GM23338 (cell line): ENCODE measurements around the gene RPGRIP1L. TPM values are rescaled to one million over a fixed set of nuclear protein-coding genes. Genes with fewer than 3 reads are reported as not detected.

Source experiments
- ATAC-seq: fragments of 200-7000 bp; cut with Tn5 transposase; 3 replicates; pipeline ENCODE4 v1.9.1; 2020
- DNase-seq: peaks from one replicate; pipeline ENCODE4 v3.0.0-alpha.2; 2015; ENCODE audit warnings: low spot score
- H2AFZ ChIP-seq: fragments of 200-600 bp; sonication (generic); 2 replicates; pipeline ENCODE4 v1.8.0; 2016; ENCODE audit warnings: antibody characterized with exemption, mild to moderate bottlenecking, moderate library complexity
- H3F3A ChIP-seq: fragments of 200-600 bp; sonication (generic); replicated peaks from 2 replicates; pipeline ENCODE4 v1.8.0; 2017; ENCODE audit warnings: antibody characterized with exemption, mixed run types, low read depth
- H3K27ac ChIP-seq: fragments of 200-600 bp; sonication (generic); 2 replicates; pipeline ENCODE4 v1.6.1; 2016; ENCODE audit warnings: low read depth
- H3K27me3 ChIP-seq: fragments of 200-600 bp; sonication (generic); 2 replicates; pipeline ENCODE4 v1.8.0; 2016; ENCODE audit warnings: mild to moderate bottlenecking, mixed run types, moderate library complexity; ENCODE audit not compliant: insufficient read depth
- H3K36me3 ChIP-seq: fragments of 200-600 bp; sonication (generic); 2 replicates; pipeline ENCODE4 v1.8.0; 2016; ENCODE audit warnings: mild to moderate bottlenecking; ENCODE audit not compliant: insufficient read depth
- H3K4me1 ChIP-seq: fragments of 200-600 bp; sonication (generic); 2 replicates; pipeline ENCODE4 v1.8.0; 2016; ENCODE audit warnings: mild to moderate bottlenecking, moderate library complexity; ENCODE audit not compliant: insufficient read depth
- H3K4me2 ChIP-seq: fragments of 200-600 bp; sonication (generic); 2 replicates; pipeline ENCODE4 v1.7.1; 2017; ENCODE audit warnings: mixed run types
- H3K4me3 ChIP-seq: fragments of 200-600 bp; sonication (generic); 2 replicates; pipeline ENCODE4 v1.6.1; 2016; ENCODE audit warnings: mixed run types
- H3K79me2 ChIP-seq: fragments of 200-600 bp; sonication (generic); replicated peaks from 2 replicates; pipeline ENCODE4 v1.8.0; 2017; ENCODE audit warnings: mild to moderate bottlenecking; ENCODE audit not compliant: insufficient read depth
- H3K9me2 ChIP-seq: fragments of 200-600 bp; sonication (generic); 2 replicates; pipeline ENCODE4 v1.8.0; 2017; ENCODE audit not compliant: insufficient read depth
- H4K20me1 ChIP-seq: fragments of 200-600 bp; sonication (generic); replicated peaks from 2 replicates; pipeline ENCODE4 v1.8.0; 2017; ENCODE audit warnings: mild to moderate bottlenecking; ENCODE audit not compliant: insufficient read depth
- H3K27ac Mint-ChIP-seq: 2 replicates; pipeline ENCODE4 v1.8.0; 2020; ENCODE audit warnings: inconsistent platforms, mild to moderate bottlenecking, moderate library complexity, mixed read lengths
- H3K27me3 Mint-ChIP-seq: 3 replicates; pipeline ENCODE4 v1.8.0; 2022; ENCODE audit warnings: low read depth, mild to moderate bottlenecking, moderate library complexity, mixed read lengths, inconsistent platforms; ENCODE audit not compliant: insufficient read depth, poor library complexity
- H3K36me3 Mint-ChIP-seq: 3 replicates; pipeline ENCODE4 v1.8.0; 2021; ENCODE audit warnings: low read depth, mild to moderate bottlenecking, inconsistent platforms, moderate library complexity, mixed read lengths
- H3K4me1 Mint-ChIP-seq: 3 replicates; pipeline ENCODE4 v1.8.0; 2020; ENCODE audit warnings: mild to moderate bottlenecking, inconsistent platforms, mixed read lengths
- H3K4me3 Mint-ChIP-seq: 3 replicates; pipeline ENCODE4 v1.8.0; 2021; ENCODE audit warnings: moderate library complexity, mild to moderate bottlenecking, inconsistent platforms, mixed read lengths
- H3K9me3 Mint-ChIP-seq: 3 replicates; pipeline ENCODE4 v1.8.0; 2020; ENCODE audit warnings: moderate library complexity, mild to moderate bottlenecking, inconsistent platforms, mixed read lengths
- CREB1 ChIP-seq: fragments of 250-450 bp; sonication (Bioruptor Pico); IDR thresholded peaks from 2 replicates; pipeline ENCODE4 v1.5.0; 2020; ENCODE audit warnings: low read depth, mild to moderate bottlenecking, moderate library complexity
- ETS1 ChIP-seq: IDR thresholded peaks from 2 replicates; pipeline ENCODE4 v1.6.1; 2016; ENCODE audit warnings: antibody characterized with exemption
- EZH2 ChIP-seq: fragments of 200-600 bp; sonication (generic); IDR thresholded peaks from one replicate; pipeline ENCODE4 v1.8.0; 2017; ENCODE audit warnings: antibody characterized with exemption, mild to moderate bottlenecking, low read depth; ENCODE audit not compliant: unreplicated experiment
- EZH2phosphoT487 ChIP-seq: fragments of 200-600 bp; sonication (generic); IDR thresholded peaks from one replicate; pipeline ENCODE4 v1.8.1; 2018; ENCODE audit warnings: antibody characterized with exemption; ENCODE audit not compliant: unreplicated experiment
- JUNB ChIP-seq: IDR thresholded peaks from one replicate; pipeline ENCODE4 v1.6.1; 2016; ENCODE audit warnings: antibody characterized with exemption; ENCODE audit not compliant: unreplicated experiment
- NANOG ChIP-seq: IDR thresholded peaks from 2 replicates; pipeline ENCODE4 v1.6.1; 2016; ENCODE audit warnings: antibody characterized with exemption, borderline replicate concordance
- POLR2AphosphoS5 ChIP-seq: IDR thresholded peaks from 2 replicates; pipeline ENCODE4 v1.6.1; 2016; ENCODE audit warnings: antibody characterized with exemption, low read depth
- REST ChIP-seq: IDR thresholded peaks from one replicate; pipeline ENCODE4 v1.6.1; 2018; ENCODE audit warnings: antibody characterized with exemption; ENCODE audit not compliant: unreplicated experiment
- STAT1 ChIP-seq: IDR thresholded peaks from one replicate; pipeline ENCODE4 v1.6.1; 2016; ENCODE audit warnings: antibody characterized with exemption; ENCODE audit not compliant: unreplicated experiment
- ZNF114 ChIP-seq: fragments of 250-450 bp; sonication (Bioruptor Pico); IDR thresholded peaks from 2 replicates; pipeline ENCODE4 v1.5.0; 2020; ENCODE audit warnings: mild to moderate bottlenecking, moderate library complexity
- ZNF331 ChIP-seq: fragments of 250-450 bp; sonication (Bioruptor Pico); IDR thresholded peaks from 2 replicates; pipeline ENCODE4 v1.5.0; 2020; ENCODE audit warnings: low read depth, mild to moderate bottlenecking, moderate library complexity
- ZNF462 ChIP-seq: fragments of 250-450 bp; sonication (Bioruptor Pico); IDR thresholded peaks from 2 replicates; pipeline ENCODE4 v1.5.0; 2020; ENCODE audit warnings: mild to moderate bottlenecking, moderate library complexity
- polyA plus RNA-seq: library from polyadenylated mRNA; unstranded; fragments of >200 nt; fragmentation: Nextera tagmentation; extraction: Ambion mirVana; gene quantifications from 2 replicates; pipeline ENCODE4 v1.2.1, GENCODE V29; 2016
- total RNA-seq: library from RNA; depleted of rRNA; stranded (reverse); fragments of >200 nt; shearing (Covaris generic); gene quantifications from 2 replicates; pipeline ENCODE4 v1.2.3, GENCODE V29; 2014

The RPGRIP1L gene
- total and polyA plus RNA-seq, 2 experiments from 2014 or later: 11.4 to 21.3 TPM

GRCh38 chr16:53678155-53678554 lies 25.5 kb downstream of the RPGRIP1L start:
- H3K27me3 Mint-ChIP-seq: no peaks in the 10 kb centered on the region
- Histone ChIP-seq H4K20me1 (no peaks in the 10 kb centered on the region), H3K79me2 (no peaks in the 10 kb centered on the region), H3K4me1 (peaks cover 13% of the 10 kb centered on the region; the same call in 1 of the 2 replicates), H3K4me3 (no peak overlapping the region), H2AFZ (no peak overlapping the region), H3K27me3 (no peaks in the 10 kb centered on the region), H3K27ac (no peak overlapping the region), H3K4me2 (no peak overlapping the region), H3F3A (no peaks in the 10 kb centered on the region), H3K9me2 (no peaks in the 10 kb centered on the region), H3K36me3 (no peaks in the 10 kb centered on the region)
- H3K9me3 Mint-ChIP-seq: no peaks in the 10 kb centered on the region
- TF ChIP-seq EZH2: no peak
- no peak for TF ChIP-seq STAT1
- no peak for TF ChIP-seq ZNF331 (CRISPR knock-in tag)
- TF ChIP-seq POLR2AphosphoS5: no peak
- ATAC-seq: no peak
- no peak overlapping the region for H3K27ac Mint-ChIP-seq
- no peak overlapping the region for H3K4me3 Mint-ChIP-seq
- DNase-seq: no peak
- H3K36me3 Mint-ChIP-seq: no peaks in the 10 kb centered on the region
- H3K4me1 Mint-ChIP-seq: peaks cover 12% of the 10 kb centered on the region; the same call in 2 of the 3 replicates

GRCh38 chr16:53673189-53673588 lies 30.5 kb downstream of the RPGRIP1L start:
- no peak for ATAC-seq
- Mint-ChIP-seq H3K27ac (no peak overlapping the region), H3K36me3 (no peaks in the 10 kb centered on the region), H3K27me3 (no peaks in the 10 kb centered on the region), H3K4me3 (no peak overlapping the region), H3K4me1 (no peaks in the 10 kb centered on the region; the same call in 2 of the 3 replicates), H3K9me3 (no peaks in the 10 kb centered on the region)
- no peaks in the 10 kb centered on the region for H3F3A ChIP-seq
- H3K9me2 ChIP-seq: no peaks in the 10 kb centered on the region
- no peaks in the 10 kb centered on the region for H3K27me3 ChIP-seq
- DNase-seq: no peak
- no peak overlapping the region for H3K27ac ChIP-seq
- peaks cover under 1% of the 10 kb centered on the region; the same call in 1 of the 2 replicates for H3K4me1 ChIP-seq
- no peak overlapping the region for H2AFZ ChIP-seq
- H4K20me1 ChIP-seq: no peaks in the 10 kb centered on the region
- no peaks in the 10 kb centered on the region for H3K36me3 ChIP-seq
- no peaks in the 10 kb centered on the region for H3K79me2 ChIP-seq
- no peak overlapping the region for H3K4me2 ChIP-seq
- H3K4me3 ChIP-seq: no peak overlapping the region
- TF ChIP-seq REST (no peak), CREB1 (CRISPR knock-in tag) (no peak), STAT1 (no peak), ZNF462 (no peak), JUNB (no peak), ETS1 (no peak), EZH2phosphoT487 (no peak), POLR2AphosphoS5 (no peak), NANOG (no peak), ZNF331 (CRISPR knock-in tag) (no peak), ZNF114 (no peak), EZH2 (no peak)
